ENCODE measurements around the gene ESRRA.

The ESRRA gene

DNA sequence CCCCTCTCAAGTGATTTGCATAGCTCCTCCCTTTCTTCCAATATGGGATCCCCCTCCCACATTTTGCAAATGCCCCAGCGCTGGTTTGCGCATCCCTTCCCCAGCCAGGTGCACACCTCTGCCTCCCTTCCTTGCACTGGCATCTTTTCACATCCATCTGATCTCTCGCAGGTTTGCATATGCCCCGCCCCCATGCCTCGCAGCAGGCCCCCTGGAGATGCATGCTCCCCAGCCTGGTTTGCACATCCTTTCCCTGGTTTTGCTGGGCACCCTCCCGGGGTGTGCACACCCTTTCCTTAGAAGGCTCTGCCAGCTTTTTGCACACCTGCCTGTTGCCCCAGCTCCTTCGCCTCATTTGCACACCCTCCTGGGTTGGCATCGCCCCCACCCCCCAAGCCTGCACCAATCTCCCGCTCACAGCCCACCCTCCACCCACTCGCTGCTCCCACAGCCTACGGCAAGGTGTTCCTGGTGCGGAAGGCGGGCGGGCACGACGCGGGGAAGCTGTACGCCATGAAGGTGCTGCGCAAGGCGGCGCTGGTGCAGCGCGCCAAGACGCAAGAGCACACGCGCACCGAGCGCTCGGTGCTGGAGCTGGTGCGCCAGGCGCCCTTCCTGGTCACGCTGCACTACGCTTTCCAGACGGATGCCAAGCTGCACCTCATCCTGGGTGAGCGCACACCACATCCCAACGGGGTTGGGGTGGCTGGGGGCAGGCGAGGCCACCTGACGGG is 54.6 kb downstream of the ESRRA start:
- peak; percentile 72 for DNase-seq (ENCODE audit: low spot score)
- in situ Hi-C loops (cut with MboI; ENCODE audit: low sequenced_read_pairs, unreplicated experiment), result no loop called here

DNA sequence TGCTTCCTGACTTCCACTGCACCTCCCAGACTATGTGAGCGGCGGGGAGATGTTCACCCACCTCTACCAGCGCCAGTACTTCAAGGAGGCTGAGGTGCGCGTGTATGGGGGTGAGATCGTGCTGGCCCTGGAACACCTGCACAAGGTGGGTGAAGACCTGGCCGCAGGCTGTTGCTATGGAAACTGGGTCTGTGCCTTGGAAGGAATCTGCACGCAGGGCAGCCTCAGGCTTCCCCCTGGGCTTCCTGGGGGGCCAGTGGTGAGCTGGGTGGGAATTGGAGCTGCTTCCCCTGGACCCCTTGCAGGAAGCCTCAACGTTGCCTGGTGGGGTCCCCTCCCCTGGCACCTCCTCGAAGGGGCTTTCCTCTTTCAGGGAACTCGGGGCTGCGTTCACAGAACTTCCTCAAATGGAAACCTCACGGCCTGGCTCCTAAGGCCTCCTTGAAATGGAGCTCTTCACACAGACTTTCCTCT is 55.2 kb downstream of the ESRRA start:
- DNase-seq (ENCODE audit: low spot score), result peak; percentile 44
- in situ Hi-C loops (cut with MboI; ENCODE audit: low sequenced_read_pairs, unreplicated experiment), result no loop called here
- TF ChIP-seq, protein P1, sequence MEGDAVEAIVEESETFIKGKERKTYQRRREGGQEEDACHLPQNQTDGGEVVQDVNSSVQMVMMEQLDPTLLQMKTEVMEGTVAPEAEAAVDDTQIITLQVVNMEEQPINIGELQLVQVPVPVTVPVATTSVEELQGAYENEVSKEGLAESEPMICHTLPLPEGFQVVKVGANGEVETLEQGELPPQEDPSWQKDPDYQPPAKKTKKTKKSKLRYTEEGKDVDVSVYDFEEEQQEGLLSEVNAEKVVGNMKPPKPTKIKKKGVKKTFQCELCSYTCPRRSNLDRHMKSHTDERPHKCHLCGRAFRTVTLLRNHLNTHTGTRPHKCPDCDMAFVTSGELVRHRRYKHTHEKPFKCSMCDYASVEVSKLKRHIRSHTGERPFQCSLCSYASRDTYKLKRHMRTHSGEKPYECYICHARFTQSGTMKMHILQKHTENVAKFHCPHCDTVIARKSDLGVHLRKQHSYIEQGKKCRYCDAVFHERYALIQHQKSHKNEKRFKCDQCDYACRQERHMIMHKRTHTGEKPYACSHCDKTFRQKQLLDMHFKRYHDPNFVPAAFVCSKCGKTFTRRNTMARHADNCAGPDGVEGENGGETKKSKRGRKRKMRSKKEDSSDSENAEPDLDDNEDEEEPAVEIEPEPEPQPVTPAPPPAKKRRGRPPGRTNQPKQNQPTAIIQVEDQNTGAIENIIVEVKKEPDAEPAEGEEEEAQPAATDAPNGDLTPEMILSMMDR (IDR thresholded peaks at IDR 0.05; ENCODE audit: borderline replicate concordance, control extremely low read depth, extremely low read depth, insufficient read depth, missing control alignments), result no peak

More for the DNA sequence above, 54.6 kb downstream of the ESRRA start:
- TF ChIP-seq, protein P1 (IDR thresholded peaks at IDR 0.05; ENCODE audit: borderline replicate concordance, control extremely low read depth, extremely low read depth, insufficient read depth, missing control alignments), result no peak

DNA sequence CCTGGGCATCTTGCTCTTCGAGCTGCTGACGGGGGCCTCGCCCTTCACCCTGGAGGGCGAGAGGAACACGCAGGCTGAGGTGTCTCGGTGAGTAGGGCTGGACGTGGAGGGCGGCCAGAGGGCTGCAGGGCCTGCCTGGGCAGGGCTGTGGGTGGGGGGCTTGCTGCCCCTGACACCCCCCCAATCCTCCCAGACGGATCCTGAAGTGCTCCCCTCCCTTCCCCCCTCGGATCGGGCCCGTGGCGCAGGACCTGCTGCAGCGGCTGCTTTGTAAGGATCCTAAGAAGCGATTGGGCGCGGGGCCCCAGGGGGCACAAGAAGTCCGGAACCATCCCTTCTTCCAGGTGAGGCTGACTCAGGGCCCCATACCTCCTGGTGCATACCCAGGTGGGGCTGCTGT is 56.3 kb downstream of the ESRRA start:
- TF ChIP-seq, protein P1 (IDR thresholded peaks at IDR 0.05; ENCODE audit: borderline replicate concordance, control extremely low read depth, extremely low read depth, insufficient read depth, missing control alignments), result no peak
- DNase-seq (ENCODE audit: low spot score), result peak; percentile 28
- in situ Hi-C loops (cut with MboI; ENCODE audit: low sequenced_read_pairs, unreplicated experiment), result no loop called here

DNA sequence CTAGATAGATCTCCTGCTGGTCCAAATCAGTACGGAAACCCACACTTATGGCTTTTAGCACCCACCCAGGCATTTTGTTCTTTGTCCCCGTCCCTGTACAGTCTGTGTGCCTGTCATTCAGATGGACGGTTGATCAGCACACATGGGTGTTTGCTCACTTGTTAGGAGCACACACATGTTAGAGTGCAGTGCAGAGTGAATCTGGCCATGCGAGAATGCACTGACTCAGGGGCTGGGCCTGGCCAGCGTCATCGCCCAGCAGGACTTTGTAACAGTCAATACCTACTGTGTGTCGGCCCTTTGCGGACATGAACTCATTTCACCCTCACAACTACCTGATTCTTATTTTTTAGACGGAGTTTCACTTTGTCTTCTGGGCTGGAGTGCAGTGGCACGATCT is 57.0 kb downstream of the ESRRA start:
- TF ChIP-seq, protein P1 (IDR thresholded peaks at IDR 0.05; ENCODE audit: borderline replicate concordance, control extremely low read depth, extremely low read depth, insufficient read depth, missing control alignments), result no peak
- in situ Hi-C loops (cut with MboI; ENCODE audit: low sequenced_read_pairs, unreplicated experiment), result no loop called here
- DNase-seq (ENCODE audit: low spot score), result no peak

DNA sequence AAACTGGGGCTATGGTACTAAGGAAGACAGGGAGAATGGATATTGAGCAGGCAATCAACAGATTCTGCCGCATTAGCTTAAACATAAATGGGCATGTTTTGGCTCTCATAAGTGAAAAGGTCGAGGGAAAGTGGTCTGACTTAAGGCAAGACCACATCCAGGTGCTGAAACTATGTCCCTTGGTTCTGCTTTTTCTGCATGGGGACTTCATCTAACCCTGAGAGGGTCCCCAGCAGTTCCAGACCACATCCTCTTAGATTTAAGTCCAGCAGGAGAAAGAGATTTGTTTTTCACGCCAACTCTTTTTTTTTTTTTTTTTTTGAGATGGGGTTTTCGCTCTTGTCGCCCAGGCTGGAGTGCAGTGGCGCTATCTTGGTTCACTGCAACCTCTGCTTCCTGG is 59.1 kb downstream of the ESRRA start:
- in situ Hi-C loops (cut with MboI; ENCODE audit: low sequenced_read_pairs, unreplicated experiment), result no loop called here
- TF ChIP-seq, protein P1 (IDR thresholded peaks at IDR 0.05; ENCODE audit: borderline replicate concordance, control extremely low read depth, extremely low read depth, insufficient read depth, missing control alignments), result no peak
- DNase-seq (ENCODE audit: low spot score), result no peak

DNA sequence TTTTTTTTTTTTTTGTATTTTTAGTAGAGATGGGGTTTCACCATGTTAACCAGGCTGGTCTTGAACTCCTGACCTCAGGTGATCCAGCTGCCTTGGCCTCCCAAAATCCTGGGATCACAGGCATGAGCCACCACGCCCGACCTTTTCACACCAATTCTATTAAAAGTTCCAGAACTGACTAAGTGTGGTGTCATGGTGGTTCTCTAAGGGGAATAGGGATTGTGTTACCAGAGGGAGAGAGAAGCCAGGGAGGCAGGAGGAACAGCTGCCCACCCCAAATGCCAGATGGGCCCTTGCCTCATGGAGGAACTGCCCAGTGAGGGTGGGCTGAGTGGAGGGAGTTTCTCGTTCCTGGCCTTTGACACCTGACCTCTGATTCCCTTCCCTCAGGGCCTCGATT is 59.6 kb downstream of the ESRRA start:
- no peak for DNase-seq (ENCODE audit: low spot score)
- in situ Hi-C loops (cut with MboI; ENCODE audit: low sequenced_read_pairs, unreplicated experiment), result no loop called here
- TF ChIP-seq, protein P1 (IDR thresholded peaks at IDR 0.05; ENCODE audit: borderline replicate concordance, control extremely low read depth, extremely low read depth, insufficient read depth, missing control alignments), result no peak
